DND-41 (cell line): Measurements from ENCODE around the gene OSBP2.

Experiments
- EZH2 ChIP-seq: IDR thresholded peaks from 3 replicates; pipeline ENCODE4 v1.6.1; 2012; ENCODE audit warnings: borderline replicate concordance, low read depth, mild to moderate bottlenecking, moderate library complexity, low read length, inconsistent platforms; ENCODE audit not compliant: severe bottlenecking
- TF ChIP-seq, protein P1 (sequence below): IDR thresholded peaks from 2 replicates; pipeline ENCODE4 v1.5.1; 2012; ENCODE audit warnings: borderline replicate concordance, low read length, moderate library complexity, mild to moderate bottlenecking; ENCODE audit not compliant: poor library complexity, severe bottlenecking; ENCODE audit errors: extremely low read depth

DNA sequence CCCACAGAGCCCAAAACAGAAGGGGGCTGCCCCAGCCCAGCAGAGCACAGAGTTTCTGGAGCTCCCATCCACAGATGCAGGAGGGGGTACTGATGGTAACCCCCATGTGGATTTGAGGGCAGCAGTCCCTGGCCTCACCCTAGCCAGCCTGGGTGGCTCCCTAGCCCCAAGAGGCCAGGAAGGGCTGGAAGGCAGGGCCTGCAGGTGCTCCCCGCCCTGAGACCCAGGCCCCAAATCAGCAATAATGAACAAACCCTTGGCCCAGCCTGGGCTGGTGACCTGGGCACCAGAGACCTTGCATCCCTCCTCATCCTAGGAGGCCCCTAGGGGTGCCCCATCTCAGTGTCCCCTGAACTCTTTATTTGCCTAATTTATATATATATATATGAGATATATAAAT, 212.3 kb downstream of the OSBP2 start:
- TF ChIP-seq, protein P1, sequence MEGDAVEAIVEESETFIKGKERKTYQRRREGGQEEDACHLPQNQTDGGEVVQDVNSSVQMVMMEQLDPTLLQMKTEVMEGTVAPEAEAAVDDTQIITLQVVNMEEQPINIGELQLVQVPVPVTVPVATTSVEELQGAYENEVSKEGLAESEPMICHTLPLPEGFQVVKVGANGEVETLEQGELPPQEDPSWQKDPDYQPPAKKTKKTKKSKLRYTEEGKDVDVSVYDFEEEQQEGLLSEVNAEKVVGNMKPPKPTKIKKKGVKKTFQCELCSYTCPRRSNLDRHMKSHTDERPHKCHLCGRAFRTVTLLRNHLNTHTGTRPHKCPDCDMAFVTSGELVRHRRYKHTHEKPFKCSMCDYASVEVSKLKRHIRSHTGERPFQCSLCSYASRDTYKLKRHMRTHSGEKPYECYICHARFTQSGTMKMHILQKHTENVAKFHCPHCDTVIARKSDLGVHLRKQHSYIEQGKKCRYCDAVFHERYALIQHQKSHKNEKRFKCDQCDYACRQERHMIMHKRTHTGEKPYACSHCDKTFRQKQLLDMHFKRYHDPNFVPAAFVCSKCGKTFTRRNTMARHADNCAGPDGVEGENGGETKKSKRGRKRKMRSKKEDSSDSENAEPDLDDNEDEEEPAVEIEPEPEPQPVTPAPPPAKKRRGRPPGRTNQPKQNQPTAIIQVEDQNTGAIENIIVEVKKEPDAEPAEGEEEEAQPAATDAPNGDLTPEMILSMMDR = no peak
- TF ChIP-seq EZH2 = no peak
